CD4-positive, alpha-beta T cell treated with Interleukin-6 for 4 hours (primary cell): ENCODE results near the gene ARHGAP25.

Source experiments
- DNase-seq: peaks from one replicate; pipeline ENCODE4 v3.0.0-alpha.2; 2020; ENCODE audit warnings: mixed read lengths

ARHGAP25 gene

DNA sequence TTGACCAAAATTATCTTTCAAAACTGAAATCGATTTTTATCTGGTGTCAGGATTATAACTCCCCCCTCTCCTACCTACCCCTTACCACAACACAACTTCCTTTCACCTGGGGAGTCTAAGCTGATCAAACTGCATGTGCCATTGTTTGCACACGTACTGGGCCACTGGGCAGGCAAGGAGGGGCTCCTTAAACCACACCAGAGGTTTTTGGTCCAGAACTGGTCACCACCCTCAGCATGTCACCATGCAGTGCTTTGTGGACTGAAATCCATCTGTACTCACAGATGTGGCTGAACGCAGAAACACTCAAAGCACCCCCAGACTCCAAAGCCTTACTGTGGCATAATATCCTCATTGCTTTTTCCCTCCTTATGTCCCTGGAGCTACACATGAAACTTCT, 13.9 kb upstream of the ARHGAP25 start:
- no peak for DNase-seq

GRCh38 chr2:68721482-68722101, 13.0 kb upstream of the ARHGAP25 start:
- DNase-seq, result peak; percentile 61

GRCh38 chr2:68722712-68723111, 11.9 kb upstream of the ARHGAP25 start:
- DNase-seq, result no peak

- no peak for DNase-seq
Observed at GRCh38 chr2:68723181-68723580, 11.4 kb upstream of the ARHGAP25 start.

DNA sequence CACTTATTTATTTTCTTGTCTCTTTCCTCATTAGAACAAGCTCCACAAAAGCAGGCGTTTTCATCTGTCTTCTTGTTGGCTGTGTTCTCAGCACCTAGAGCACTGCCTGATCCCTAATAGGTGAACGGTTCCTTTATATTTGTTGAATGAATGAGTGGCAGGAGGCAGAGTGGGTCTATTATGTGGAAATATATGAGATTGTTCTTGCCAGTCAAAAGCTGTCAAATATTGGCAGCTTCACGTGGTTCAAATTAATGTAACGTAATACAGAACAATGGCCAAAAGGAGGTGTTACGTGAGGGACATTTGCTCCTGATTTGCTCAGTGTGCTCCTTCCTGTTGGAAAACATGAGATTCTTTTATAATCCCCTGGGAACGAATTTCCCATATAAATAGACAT, 8.5 kb upstream of the ARHGAP25 start:
- DNase-seq, result no peak

- DNase-seq, result peak; percentile 89
Observed at GRCh38 chr2:68726608-68727367, 7.8 kb upstream of the ARHGAP25 start.

GRCh38 chr2:68727683-68728375, 6.8 kb upstream of the ARHGAP25 start:
- no peak for DNase-seq

- DNase-seq, result no peak
Observed at GRCh38 chr2:68730828-68731227, 3.8 kb upstream of the ARHGAP25 start.

DNA sequence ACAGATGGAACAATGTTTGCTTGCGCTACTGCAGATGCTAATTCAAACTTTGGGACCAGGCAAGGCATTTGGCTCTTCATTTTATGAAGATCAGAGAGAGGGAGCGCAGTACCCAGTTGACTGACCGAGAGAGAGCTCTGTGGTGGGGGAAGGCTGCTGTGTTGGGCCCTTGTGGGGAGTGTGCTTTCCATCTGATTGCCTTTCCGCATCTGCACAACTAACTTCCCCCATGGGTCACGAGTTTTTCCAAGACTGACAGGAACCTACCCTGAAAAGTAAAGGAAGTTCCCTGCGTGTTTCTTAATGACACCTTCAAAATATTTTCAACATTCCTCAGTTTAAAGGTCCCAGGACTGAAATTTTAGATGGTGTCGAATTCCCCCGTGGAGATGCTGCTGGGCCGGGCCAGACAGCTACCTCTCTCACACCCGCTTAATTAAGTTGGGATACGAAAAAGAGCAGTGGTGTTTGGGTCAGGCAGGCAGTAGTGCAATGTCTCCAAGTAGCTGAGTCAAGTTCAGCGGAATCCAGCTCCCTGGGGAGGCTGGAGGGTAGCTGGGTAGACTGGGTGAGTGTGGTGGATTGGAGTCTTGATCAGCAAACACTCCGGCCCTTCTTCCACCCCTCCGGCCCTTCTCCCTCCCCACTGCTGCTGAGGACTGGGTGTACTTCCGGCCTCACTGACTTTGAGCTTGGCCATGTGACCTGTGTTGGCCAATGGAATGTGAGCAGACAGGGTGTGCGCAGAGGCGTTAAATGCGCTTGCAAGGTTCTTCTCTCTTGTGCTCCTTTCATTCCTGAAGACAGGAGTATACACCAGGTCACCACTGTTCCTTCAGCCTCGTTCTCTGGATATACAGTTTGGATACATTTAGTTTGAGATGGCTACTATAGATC, 2.3 kb upstream of the ARHGAP25 start:
- no peak for DNase-seq

DNA sequence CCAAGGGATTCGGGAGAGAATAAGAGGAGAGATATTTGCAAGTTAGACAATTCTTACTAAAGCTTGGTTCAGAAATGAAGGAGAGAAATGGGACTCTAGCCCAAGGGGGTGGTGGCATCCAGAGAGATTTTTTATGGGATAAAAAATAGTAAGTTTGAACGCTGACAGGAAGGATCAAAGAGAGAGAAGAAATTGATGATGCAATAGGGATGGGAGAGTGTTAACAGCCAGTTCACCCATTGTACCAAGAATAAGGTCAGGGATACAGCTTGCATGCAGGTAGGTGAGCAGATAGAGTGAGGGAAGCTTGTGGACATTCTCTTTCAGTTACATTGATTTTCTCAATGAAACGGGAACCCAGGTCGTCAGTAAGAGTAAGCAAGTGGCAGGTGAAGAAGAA, 1.2 kb upstream of the ARHGAP25 start:
- DNase-seq, result no peak

DNA sequence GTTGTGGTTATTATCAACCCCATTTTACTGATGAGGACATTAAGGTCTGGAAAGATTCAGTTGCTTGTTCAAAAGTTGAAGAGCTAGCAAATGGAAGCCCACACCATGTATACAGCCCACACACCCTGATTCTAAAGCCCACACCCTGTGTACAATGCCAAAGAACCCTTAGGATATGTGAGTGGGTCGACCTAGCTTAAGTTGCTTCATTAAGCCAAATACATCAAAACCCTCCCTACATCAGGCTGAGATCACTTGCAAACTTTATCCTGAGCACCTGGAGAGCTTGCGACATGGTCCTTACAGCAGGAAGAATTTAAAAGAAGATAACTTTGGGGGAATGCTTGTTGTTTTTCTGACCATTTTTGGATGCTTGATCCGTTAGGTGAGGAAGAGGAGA, 435 bp upstream of the ARHGAP25 start:
- no peak for DNase-seq

DNA sequence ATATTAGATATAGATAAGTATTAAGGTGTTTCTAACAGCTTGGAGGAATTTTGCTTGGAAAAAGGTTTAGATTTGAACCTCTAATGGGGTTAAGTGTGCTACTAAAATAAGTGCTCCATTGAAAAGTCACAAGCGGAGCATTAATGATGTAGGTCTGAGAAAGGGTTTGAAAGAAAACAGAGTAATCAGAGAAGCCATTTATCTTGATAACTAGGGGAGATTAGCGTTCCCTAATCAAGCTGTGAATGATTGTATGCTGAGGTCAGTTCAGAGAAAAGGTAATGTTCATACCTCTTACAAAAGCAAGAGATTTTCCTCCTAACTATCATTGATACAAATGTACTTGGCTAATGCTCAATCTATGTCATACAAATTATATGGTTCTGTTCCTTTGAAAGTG, 1.5 kb downstream of the ARHGAP25 start:
- DNase-seq, result no peak

GRCh38 chr2:68737711-68738110, 3.1 kb downstream of the ARHGAP25 start:
- DNase-seq, result peak; percentile 52

DNA sequence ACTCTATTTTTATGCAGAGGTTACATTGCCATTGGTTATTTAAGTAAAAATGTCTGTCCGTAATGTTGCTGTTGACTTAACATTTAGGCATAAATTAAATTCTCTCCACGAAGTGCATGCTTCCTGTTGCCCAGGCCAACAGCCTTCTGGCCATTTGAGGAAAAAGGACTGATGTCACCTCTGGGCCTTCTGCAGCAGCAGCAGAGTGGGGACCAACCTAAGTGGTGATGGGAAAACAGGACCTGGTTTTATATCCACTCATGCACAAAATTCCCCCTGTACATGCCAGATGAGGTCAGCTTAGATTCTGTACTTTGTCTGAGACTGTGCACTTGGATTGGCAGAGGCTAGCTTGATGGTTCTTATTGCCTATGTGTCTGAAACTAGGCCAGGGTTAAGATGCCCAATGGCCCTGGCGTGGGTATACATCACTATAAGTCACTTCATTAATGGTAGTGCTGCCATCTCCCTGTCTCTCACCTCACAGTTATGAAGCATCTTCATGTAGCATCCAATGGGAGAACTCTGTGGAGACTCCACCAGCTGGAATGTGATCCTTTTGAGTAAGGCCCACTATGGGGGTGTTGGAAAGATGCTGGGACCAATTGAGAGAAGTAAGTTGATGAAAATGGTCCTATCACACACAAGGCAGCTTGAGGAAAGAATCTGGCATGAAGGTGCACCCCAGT, 4.4 kb downstream of the ARHGAP25 start:
- DNase-seq, result no peak

DNA sequence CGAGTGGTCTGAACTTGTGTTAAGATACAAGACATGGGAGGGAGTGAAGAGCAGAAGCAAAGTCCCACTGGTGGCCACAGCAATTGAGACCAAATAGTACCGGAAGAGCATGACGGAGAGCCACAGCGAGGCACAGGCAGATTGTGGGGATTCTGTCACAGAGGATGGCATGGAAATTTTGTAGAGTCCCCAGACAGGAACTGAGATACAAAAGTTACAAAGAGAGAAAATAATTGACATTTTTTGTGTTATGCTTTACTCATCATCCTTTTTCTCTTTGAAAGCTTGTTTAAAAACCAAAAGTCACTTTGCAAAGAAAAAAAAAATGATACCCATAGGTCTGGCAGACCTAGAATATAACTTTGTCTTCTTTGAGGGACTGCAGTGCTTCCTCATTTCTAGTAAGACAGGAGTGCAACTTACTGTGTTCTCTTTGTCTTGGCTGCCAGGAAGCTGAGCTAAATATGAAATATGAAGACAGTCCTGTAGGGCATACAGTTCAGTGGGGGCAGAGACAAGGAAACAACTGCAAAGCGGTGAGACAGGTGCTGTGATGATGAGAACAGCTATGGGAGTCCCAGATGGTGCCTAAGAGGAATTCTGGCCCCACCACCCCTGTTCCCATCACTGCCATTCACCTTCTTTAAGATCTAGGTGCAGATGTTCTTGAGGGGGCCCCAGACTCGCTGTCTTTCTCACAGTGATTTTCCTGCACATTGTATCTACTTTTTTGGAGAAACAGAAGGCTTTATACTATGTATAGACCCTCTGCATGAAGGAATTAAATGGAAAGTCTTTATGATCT, 5.2 kb downstream of the ARHGAP25 start:
- DNase-seq, result peak; percentile 51

GRCh38 chr2:68740400-68740914, 5.8 kb downstream of the ARHGAP25 start:
- no peak for DNase-seq

- peak; percentile 47 for DNase-seq
Observed at GRCh38 chr2:68741238-68741637, 6.6 kb downstream of the ARHGAP25 start.

DNA sequence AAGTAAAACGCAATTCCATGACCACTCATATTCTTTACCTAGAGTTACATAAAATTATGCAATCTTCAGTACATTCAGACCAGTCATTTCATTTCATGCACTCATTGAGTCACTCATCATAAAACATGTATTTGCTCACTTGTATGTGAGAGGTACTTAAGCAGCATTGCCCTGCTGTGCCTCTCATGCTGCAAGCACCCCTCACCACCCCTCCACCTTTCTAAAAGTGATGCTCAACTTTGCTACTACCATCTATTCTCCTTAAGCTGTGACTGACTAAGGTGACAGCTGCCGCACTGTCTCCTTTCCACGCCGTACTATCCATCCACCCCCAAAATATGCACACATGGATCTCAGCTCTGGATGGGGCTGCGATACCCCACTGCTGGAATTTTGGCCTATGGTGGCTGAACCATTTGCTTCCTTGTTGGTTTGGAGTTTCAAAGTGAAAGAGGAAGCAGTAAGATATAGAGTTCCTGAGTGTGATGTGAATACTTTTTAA, 7.2 kb downstream of the ARHGAP25 start:
- no peak for DNase-seq

DNA sequence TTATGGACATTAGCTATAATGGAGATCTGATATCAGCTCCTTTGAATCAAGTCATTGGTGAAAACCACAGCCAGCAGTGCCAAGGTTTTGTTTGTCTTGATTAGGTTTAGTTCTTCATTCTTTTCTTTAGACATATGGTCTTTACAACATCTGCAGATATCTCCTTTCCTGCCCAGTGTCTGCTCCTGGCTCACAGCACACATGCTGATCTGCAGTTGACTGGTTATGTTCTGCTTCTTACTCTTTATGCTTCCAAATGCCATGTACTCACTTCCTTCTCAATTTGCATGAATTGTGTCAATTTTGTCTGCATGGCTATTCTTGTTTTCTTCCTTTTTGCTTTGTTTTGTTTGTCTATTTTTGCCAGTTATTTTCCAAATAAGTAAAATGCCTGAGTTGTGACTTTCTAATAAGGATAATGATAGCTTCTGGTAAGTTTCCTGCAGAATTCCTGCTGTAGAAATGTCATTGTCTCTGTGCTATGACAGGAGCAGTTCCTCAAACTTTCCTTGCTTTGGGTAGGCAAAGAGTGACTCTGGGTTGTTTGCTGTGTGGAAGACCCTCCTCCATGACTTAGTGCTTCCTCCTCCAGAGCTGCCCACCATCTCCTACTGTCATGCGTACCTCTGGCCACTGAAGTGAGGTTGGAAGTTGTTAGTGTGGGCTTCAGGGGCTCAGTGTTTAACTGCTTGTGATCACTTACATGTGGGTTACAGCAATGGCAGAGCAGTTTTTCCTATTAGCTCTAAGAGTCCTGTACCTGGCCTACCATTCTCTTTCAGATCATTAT, 8.2 kb downstream of the ARHGAP25 start:
- DNase-seq, result peak; percentile 22

- DNase-seq, result no peak
Observed at GRCh38 chr2:68743531-68743930, 8.9 kb downstream of the ARHGAP25 start.
